ENCODE data around the gene PCID2. TPM values are rescaled to one million over a fixed set of nuclear protein-coding genes. Genes with fewer than 3 reads are reported as not detected.
A peak's percentile ranks its signal among the peaks of the same experiment; 100 is the strongest.

PCID2 gene
- total RNA-seq, 1 donor from 2014 or later = 41.5 TPM

- peak overlapping the region; percentile 72 for H3K27ac ChIP-seq
- H3K4me3 ChIP-seq = peak overlapping the region; percentile 55
- no peak for TF ChIP-seq CTCF (IDR thresholded peaks at IDR 0.05)
- H3K36me3 ChIP-seq = no peaks in the 10 kb centered on the region
- H3K4me1 ChIP-seq = peaks cover 10% of the 10 kb centered on the region
- ATAC-seq (peak; percentile 42), DNase-seq (peak; percentile 74)
- H3K9me3 ChIP-seq = no peaks in the 10 kb centered on the region
- H3K27me3 ChIP-seq = no peaks in the 10 kb centered on the region
- intact Hi-C loops (cut with DNase I) = no loop called here
Observed at GRCh38 chr13:113152984-113153809, 55.3 kb downstream of the PCID2 start.

GRCh38 chr13:113152691-113152983 is 55.8 kb downstream of the PCID2 start:
- DNase-seq (no peak), ATAC-seq (no peak)
- no peaks in the 10 kb centered on the region for H3K36me3 ChIP-seq
- intact Hi-C loops (cut with DNase I) = no loop called here
- H3K4me1 ChIP-seq = peaks cover 10% of the 10 kb centered on the region
- H3K9me3 ChIP-seq = no peaks in the 10 kb centered on the region
- no peaks in the 10 kb centered on the region for H3K27me3 ChIP-seq
- no peak for TF ChIP-seq CTCF (IDR thresholded peaks at IDR 0.05)
- H3K27ac ChIP-seq = no peak overlapping the region
- peak overlapping the region; percentile 55 for H3K4me3 ChIP-seq

- ATAC-seq = no peak
- Histone ChIP-seq H3K27ac (no peak overlapping the region), H3K36me3 (no peaks in the 10 kb centered on the region), H3K4me1 (peaks cover 10% of the 10 kb centered on the region), H3K9me3 (no peaks in the 10 kb centered on the region), H3K4me3 (no peak overlapping the region), H3K27me3 (no peaks in the 10 kb centered on the region)
- TF ChIP-seq CTCF (IDR thresholded peaks at IDR 0.05) = no peak
- DNase-seq = no peak
- intact Hi-C loops (cut with DNase I) = no loop called here
Observed at GRCh38 chr13:113151745-113152690, 56.5 kb downstream of the PCID2 start.

GRCh38 chr13:113150550-113151365 is 57.7 kb downstream of the PCID2 start:
- H3K4me3 ChIP-seq = no peak overlapping the region
- no peak for DNase-seq
- H3K4me1 ChIP-seq = peaks cover 10% of the 10 kb centered on the region
- no peak for TF ChIP-seq CTCF (IDR thresholded peaks at IDR 0.05)
- no peak for ATAC-seq
- H3K27ac ChIP-seq = no peak overlapping the region
- intact Hi-C loops (cut with DNase I) = no loop called here
- no peaks in the 10 kb centered on the region for H3K36me3 ChIP-seq
- H3K27me3 ChIP-seq = no peaks in the 10 kb centered on the region
- H3K9me3 ChIP-seq = no peaks in the 10 kb centered on the region

- ATAC-seq = no peak
- Histone ChIP-seq H3K27ac (no peak overlapping the region), H3K4me1 (peaks cover 10% of the 10 kb centered on the region), H3K27me3 (no peaks in the 10 kb centered on the region), H3K4me3 (no peak overlapping the region), H3K36me3 (no peaks in the 10 kb centered on the region), H3K9me3 (no peaks in the 10 kb centered on the region)
- intact Hi-C loops (cut with DNase I) = no loop called here
- TF ChIP-seq CTCF (IDR thresholded peaks at IDR 0.05) = no peak
- DNase-seq = no peak
Observed at GRCh38 chr13:113149711-113150549, 58.5 kb downstream of the PCID2 start.

Measured in upper lobe of right lung (tissue), 1 donor.